Gastrocnemius medialis (tissue), 4 donors: ENCODE measurements around the gene TJP3.
"Not testable (repeated sequence)": the region's sequence is repeated elsewhere in the genome, so short reads cannot be mapped to it uniquely, and the experiment has no call there.

Source experiments
- POLR2A ChIP-seq, 2 donors: fragments of 450-650 bp; IDR thresholded peaks; one replicate each; pipeline ENCODE4 v1.6.1; 2017; ENCODE audit warnings: antibody characterized with exemption in 2 of 2, mild to moderate bottlenecking in 2 of 2, moderate library complexity in 2 of 2
- TF ChIP-seq, protein P1 (sequence below), 5 experiments: fragments of 450-650 bp in 3 of 5; fragments of 200-600 bp in 2 of 5; sonication (generic) in 2 of 5; IDR thresholded peaks in 4 of 5; conservative IDR thresholded peaks in 1 of 5; 1 replicate in 4 of 5; 2 replicates in 1 of 5; pipeline ENCODE4 v1.5.1; 2016 to 2019; ENCODE audit warnings: antibody characterized with exemption in 5 of 5, mild to moderate bottlenecking in 3 of 5, moderate library complexity in 3 of 5

DNA sequence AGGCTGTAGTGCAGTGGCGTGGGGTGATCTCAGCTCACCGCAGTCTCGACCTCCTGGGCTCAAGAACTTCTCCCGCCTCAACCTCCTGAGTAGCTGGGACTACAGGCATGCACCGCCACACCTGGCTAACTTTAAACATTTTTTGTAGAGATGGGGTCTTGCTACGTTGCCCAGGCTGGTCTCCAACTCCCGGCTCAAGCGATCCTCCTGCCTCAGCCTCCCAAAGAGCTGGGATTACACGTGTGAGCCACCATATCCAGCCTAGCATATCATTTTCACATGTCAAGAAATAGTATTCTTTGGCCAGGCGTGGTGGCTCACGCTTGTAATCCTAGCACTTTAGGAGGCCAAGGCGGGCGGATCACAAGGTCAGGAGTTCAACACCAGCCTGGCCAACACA lies 50.1 kb downstream of the TJP3 start:
- TF ChIP-seq, protein P1, sequence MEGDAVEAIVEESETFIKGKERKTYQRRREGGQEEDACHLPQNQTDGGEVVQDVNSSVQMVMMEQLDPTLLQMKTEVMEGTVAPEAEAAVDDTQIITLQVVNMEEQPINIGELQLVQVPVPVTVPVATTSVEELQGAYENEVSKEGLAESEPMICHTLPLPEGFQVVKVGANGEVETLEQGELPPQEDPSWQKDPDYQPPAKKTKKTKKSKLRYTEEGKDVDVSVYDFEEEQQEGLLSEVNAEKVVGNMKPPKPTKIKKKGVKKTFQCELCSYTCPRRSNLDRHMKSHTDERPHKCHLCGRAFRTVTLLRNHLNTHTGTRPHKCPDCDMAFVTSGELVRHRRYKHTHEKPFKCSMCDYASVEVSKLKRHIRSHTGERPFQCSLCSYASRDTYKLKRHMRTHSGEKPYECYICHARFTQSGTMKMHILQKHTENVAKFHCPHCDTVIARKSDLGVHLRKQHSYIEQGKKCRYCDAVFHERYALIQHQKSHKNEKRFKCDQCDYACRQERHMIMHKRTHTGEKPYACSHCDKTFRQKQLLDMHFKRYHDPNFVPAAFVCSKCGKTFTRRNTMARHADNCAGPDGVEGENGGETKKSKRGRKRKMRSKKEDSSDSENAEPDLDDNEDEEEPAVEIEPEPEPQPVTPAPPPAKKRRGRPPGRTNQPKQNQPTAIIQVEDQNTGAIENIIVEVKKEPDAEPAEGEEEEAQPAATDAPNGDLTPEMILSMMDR (IDR thresholded peaks at IDR 0.05 in 4 of 5, conservative IDR thresholded peaks at IDR 0.05 in 1 of 5): not testable (repeated sequence)
- TF ChIP-seq POLR2A (IDR thresholded peaks at IDR 0.05): not testable (repeated sequence)
